ENCODE measurements around the gene DIAPH2. TPM values are rescaled to one million over a fixed set of nuclear protein-coding genes. Genes with fewer than 3 reads are reported as not detected.

Gene DIAPH2
- total RNA-seq, 2 donors from 2014 or later: 39.5 to 53.1 TPM

DNA sequence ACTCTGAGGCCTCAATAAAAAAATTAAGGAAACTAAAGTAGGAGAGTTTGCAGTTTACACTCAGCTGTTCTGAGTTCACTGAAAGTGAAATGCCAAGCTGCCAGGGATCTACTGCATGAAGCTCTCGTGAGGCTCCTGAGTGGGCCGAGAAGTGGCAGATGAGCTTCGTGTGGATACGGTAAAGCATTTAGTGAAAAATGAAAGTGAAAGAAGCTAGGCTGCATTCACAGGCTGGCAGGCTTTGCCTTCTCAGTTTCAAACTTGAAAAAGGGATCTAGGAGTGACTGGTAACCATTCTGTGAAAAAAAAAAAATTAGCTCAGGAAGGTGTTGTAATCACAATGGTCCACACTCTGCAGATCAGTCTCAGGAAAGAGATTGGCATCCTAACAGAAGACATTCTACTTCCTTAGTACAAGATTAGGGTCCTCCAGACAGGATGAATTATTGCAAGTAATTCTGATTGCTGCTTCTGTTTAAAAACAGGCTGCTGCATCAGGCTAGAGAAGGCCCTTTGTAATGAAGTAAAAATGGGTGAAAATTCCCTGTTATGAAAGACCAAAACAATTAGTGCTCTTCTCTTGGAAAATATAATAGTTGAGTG is 879.0 kb downstream of the DIAPH2 start:
- peak; percentile 79 for DNase-seq (ENCODE audit: low spot score)

DNA sequence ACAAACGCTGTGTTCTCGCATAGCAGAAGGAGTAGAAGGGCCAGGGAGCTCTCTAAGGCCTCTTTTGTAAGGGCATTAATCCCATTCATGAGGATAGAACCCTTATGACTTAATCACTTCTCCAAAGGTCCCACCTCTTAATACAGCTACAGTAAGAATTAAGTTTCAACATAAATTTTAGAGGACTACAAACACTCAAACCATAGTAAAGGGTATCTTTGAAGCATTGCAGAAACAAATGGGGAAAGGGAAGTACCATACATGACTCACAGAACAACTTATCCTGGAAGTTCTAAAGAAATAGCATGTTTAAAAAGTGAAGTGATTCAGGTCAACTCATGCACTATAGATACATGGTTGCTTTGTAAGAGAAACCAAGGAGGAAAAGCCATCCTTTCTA is 879.9 kb downstream of the DIAPH2 start:
- intact Hi-C loops (cut with DNase I): no loop called here
- no peak for DNase-seq (ENCODE audit: low spot score)

More for the DNA sequence above, 879.0 kb downstream of the DIAPH2 start:
- intact Hi-C loops (cut with DNase I): no loop called here

DNA sequence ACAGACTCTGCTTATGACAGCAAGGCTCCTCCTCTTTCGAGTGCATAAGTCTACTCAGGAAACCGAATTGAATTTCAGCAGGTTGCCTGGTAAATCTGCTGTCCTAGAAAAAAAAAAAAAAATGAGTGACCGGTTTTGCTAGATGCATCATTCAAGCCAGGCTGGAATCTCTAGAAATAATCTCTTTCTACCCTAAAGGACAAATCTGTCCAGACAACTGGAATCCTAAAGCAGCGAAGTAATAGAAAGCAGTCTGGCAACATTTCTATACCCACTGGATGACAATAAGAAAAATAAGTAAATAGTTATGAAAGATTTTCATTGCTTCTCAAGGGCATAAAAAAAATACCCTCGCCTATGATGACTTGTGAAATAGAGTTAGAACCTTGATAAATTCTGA is 902.5 kb downstream of the DIAPH2 start:
- intact Hi-C loops (cut with DNase I): no loop called here

DNA sequence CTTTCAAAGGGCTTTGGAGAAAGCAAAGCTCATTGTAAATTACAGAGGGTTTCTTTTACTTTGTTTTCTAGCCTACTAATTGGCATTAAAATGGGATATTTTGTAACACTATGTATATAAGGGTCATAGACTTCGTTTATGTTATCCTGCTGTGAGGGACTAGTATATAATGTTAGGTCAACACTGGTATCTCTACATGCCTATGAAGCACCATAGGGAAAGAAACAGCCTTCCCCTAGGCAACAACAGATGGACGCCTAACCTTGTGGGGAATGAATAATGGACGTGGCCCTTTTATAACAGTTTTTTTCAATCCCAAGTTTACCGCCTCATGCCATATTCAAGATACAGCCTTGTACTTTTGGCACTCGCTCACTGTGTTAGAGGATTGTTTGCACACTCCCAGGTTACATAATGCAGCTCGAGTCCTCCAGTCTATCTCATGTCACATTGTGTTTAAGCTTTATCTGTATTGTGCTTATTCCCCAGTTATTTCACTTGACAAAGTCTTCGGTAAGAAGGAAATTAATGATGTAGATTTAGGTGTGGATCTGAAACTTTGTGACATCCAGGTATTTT is 910.1 kb downstream of the DIAPH2 start:
- intact Hi-C loops (cut with DNase I): no loop called here
- no peak for DNase-seq (ENCODE audit: low spot score)

More for the DNA sequence above, 902.5 kb downstream of the DIAPH2 start:
- no peak for DNase-seq (ENCODE audit: low spot score)

DNA sequence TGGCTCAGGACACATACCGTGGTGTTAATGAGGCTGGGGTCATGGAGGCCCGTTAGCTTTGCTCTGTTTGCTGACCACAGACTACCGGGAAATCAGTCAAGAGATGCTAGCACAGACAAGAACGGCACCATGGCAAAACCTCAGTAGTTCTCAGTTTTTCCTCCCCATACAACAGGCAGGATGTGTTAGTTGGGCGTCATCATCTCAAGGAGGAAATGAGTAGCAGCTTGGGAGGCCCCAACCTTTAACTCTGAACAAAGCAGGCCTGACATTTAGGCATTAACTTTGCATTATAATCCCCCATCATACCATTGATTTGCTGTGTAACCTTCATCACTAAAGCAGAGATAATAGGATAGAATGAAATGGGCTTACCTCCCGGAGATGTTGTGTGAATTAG is 913.3 kb downstream of the DIAPH2 start:
- intact Hi-C loops (cut with DNase I): no loop called here

DNA sequence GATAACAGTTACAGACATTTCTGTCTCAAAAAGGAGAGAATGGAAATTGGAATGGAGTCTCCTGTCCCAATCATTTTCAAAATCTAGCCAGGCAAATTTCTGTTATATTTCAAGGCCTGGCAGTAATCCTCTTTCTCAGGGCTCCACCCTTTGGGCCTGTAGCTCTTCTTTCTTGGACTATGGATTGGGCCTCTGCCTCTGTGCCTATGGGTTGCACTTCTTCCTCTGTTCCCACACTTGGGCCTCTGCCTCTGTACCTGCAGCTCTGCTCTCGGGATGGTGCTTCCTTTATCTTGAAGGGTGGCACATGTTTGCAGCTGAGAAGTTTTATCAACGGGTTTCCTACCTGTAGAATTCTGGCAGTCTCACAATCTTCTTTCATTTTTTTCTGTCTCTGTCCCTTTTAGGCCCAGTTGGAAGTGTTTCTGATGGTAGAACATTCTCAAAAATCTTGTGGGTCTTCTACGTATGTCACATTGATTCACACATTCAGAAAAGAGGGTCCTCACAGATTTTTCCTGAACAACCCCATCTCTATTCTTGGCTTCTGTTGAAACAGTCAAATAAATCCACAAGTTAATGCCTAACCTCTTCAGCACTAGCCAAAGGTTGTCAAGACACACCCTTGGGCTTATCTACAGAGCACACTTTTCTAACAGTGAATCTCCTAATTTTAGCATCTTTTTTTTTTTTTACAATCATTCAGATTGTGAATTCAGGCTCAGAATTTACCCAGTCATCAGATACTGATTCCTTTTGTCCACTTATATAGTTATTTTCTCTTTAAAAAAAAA is 918.0 kb downstream of the DIAPH2 start:
- intact Hi-C loops (cut with DNase I): no loop called here
- DNase-seq (ENCODE audit: low spot score): no peak

More for the DNA sequence above, 913.3 kb downstream of the DIAPH2 start:
- no peak for DNase-seq (ENCODE audit: low spot score)

DNA sequence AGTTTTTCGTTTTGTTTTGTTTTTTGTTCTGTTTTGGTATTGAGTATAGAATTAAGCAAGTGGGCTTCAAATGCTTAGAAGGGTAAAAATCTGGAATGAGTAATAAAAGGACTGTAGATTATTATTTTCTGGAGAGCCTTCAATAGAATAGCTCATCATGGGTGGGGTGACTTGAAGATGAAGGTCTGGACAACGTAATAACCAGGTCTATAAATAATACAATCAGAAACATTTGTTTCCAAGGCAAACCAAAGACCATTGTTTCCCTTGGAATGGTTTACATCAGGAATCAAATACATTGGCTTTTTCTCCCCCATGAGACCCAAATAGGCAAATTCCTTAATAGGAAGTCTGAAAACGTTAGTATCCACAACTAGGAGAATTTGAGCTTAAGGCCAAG is 920.6 kb downstream of the DIAPH2 start:
- no peak for DNase-seq (ENCODE audit: low spot score)

DNA sequence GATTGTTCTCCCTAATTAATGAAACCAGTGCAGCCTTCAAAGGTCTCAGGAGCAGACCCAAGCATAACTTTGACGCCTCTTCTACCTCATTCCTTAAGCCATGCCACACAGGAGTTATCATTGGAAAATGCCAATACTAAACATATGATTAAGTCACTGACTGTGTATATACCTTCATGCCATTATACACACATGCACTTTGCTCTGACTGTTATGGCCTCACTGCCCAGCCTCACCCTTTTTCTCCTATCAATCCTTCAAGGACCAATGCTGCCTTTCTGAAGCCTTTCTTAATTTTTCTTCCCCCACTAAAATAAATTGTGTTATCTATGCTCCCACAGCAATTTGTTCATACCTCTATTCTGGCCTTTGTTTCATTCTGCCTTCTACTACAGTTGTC is 924.7 kb downstream of the DIAPH2 start:
- no peak for DNase-seq (ENCODE audit: low spot score)
- intact Hi-C loops (cut with DNase I): no loop called here

More for the DNA sequence above, 920.6 kb downstream of the DIAPH2 start:
- intact Hi-C loops (cut with DNase I): no loop called here

DNA sequence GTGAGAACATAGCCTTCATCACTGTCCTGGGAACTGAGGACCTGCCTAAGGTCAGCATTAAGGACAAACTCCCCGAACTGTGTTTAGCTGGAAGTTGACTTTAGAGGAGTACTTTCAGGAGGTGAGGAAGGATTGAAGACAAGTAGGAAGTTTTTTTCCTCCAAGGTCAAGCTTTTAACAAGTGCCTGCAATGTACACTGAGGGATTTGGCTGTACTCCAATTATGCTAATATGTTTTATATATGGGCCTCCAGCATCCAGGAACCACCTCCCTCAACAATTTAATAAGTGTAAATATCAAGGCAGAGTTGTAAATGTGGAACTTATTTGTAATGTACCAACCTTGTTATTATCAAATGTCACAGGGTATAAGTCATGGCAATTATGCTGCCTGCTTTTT is 925.3 kb downstream of the DIAPH2 start:
- no peak for DNase-seq (ENCODE audit: low spot score)
- intact Hi-C loops (cut with DNase I): no loop called here

DNA sequence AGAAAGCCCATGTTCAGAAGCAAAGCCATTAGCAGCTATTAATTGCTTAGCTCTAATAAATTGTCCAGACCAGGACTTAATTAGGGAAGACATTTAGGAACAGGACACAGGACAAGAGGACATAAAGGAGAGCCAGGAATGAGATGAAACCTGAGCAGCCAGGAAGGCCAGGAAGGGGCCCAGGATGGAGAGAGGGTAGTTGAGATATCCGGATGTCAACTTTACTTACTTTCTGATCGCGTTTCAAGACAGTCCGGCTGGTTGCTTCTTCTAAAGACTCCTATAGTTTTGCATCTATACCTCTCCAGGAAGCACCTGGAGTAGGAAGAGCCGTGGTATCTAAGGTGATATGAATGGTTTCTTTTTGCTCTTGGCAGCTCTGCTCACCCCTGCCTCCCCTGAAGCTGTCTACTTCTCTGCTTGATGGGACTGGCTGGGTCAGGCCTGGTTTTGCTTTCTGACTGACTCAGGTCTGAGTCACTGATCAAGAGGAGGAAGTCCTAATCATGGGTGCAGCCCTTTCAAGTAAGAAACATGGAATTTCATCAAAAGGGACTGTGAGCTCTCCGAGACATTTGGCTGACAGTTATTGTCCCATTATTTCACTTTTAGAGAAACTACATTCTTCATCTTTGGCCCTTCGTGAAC is 932.4 kb downstream of the DIAPH2 start:
- intact Hi-C loops (cut with DNase I): no loop called here
- no peak for DNase-seq (ENCODE audit: low spot score)

DNA sequence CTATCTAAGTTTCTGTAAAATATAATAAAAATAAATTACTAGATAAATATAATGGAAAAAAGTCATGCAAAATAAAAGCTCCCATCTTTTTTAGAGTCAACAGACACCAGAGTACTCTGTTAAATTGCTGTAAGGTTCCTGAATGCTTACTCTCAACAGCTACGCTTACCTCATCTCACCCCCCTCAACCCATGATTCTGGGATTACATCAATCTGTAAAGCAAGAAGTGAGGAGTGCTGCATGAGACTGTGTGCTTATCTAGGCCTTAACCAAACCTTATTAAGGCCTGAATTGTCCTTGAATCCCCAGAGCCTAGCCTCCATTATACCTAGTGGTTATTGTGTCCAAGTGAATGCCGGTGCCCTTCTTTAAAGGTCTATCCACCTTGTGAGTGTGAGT is 934.9 kb downstream of the DIAPH2 start:
- intact Hi-C loops (cut with DNase I): no loop called here
- DNase-seq (ENCODE audit: low spot score): no peak

DNA sequence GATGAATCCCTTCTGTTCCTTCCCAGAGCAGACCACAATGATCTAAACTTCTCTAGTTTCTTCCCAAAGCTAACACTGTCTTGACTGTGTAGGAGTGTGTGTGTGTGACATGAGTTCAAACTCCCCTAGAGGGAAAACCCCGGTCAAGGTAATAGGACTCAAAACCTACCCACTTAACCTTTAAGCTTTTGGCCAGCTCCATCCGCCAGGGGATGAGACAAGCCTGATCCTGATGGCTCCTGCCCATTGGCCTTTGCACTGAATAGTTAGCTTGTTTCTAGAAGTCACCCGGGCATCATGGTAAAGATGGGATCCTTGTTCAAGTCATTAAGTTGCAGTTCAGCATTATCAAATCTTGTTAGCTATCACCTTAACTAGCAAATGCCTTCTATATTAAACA is 937.5 kb downstream of the DIAPH2 start:
- intact Hi-C loops (cut with DNase I): no loop called here
- no peak for DNase-seq (ENCODE audit: low spot score)

DNA sequence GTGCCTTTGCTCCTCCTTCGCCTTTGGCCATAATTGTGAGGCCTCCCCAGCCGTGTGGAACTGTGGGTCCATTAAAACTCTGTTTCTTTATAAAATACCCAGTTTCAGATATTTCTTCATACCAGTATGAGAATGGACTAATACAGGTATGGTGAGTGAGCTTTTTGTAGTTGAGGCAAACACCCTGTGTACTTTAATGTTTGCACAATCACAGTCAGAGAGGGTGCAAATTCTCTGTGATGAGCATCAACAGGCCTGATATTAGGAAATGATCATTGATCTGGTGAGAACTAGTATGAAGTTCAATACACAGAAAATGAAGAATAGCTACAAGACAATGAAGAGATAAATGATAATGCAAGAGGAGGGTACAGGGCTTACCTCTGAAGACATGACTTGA is 943.7 kb downstream of the DIAPH2 start:
- DNase-seq (ENCODE audit: low spot score): no peak
- intact Hi-C loops (cut with DNase I): no loop called here

DNA sequence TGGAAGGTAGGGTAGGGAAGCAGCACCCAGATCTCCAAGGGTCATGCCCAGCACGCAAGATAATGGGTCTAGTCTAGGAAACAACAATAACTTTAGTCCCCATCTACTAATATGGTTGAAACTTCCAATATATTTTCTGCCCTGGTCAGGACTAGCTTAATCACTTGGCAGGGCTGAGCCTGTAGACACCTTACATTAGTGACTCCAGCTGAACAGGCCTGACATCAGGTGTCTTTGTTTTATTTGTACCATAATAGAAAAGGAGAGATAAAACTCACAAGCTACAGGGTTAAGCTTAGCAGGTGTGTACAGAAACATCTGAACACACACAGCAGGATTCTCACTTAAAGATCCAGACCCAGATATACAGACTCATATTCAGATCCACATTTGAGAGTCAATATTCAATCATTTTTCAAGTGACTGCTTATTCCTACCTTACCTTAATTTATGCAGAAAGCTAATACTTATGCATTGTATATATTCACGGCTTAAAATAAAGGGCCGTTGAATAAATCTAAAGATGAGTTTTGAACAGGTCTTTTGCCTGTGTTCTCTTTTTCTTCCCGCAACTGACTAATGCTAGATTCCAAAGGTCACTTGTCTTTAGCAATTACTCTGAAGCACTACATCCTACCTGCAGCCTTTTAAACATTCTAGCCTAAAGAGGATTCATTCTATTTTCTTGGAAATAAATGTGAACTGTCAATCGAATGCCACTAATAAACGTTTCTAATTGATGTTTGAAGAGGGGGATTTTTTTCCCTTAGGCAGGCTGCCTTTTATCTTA is 944.4 kb downstream of the DIAPH2 start:
- no peak for DNase-seq (ENCODE audit: low spot score)

DNA sequence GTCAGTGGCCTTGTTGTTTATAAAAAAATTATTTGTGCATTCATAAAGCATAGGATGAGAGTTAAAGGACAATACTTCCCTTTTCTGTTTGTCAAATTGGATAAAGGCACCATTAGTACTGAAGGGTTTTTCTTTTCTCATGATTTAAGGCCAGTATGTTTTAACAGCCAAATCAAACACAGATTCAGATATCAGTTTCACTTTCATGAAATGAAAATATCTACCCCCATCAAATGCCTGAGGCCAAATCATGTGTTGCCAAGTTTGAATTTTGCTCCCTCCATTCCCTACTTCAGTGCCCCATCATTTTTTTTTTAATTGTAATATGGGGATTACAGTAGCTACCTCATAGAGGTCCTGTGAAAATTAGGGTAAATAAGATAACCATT is 944.9 kb downstream of the DIAPH2 start:
- intact Hi-C loops (cut with DNase I): no loop called here

More for the DNA sequence above, 944.4 kb downstream of the DIAPH2 start:
- intact Hi-C loops (cut with DNase I): no loop called here

DNA sequence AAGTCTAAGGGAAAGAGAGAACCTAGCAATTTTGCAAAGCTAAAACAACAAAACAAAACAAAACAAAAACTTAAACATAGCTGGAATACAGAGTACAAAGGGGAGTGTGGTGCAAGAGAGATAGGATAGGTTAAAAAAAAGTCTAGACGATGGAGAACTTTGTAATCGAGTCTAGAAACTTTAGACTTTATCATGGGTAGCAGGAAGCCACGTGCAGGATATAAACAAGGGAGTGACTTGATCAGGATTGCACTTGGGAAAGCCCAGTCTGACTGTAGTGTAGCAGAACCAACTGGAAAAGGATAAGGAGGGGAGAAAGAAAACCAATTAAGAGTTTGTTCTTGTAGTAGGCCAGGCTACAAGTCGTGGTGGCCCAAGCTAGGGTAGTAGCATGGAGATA is 949.2 kb downstream of the DIAPH2 start:
- DNase-seq (ENCODE audit: low spot score): no peak
- intact Hi-C loops (cut with DNase I): no loop called here

More for the DNA sequence above, 944.9 kb downstream of the DIAPH2 start:
- no peak for DNase-seq (ENCODE audit: low spot score)

DNA sequence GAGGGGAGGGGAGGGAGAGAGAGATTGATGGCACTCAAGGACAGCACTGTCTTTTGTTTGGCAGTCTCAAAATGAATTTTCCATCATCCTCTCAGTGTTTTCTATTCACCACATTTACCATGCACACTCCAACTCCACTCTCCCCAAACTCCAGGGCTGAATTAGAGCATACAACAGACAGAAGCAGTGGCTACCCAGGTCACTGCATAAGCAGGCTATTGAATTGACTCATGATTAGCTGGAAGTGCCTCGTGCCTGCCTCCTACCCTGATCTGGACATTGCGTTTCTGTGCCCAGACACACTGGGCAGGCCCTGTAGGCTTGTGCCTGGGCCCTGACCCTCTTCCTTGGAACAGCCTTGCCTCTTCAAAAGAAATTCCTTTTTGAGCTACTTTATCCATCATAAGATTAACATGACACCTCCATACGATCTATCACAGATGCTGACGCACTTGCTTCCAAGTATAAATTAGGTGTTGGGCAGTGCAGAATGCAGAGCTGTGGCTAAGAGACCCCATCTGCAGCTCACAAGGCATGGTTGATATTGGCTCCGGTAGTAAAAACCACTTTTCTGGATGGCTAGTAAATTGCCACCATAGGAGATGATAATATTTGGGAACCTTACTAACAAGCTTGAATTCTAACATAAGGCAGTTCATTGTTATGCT is 952.0 kb downstream of the DIAPH2 start:
- DNase-seq (ENCODE audit: low spot score): no peak
- intact Hi-C loops (cut with DNase I): no loop called here

DNA sequence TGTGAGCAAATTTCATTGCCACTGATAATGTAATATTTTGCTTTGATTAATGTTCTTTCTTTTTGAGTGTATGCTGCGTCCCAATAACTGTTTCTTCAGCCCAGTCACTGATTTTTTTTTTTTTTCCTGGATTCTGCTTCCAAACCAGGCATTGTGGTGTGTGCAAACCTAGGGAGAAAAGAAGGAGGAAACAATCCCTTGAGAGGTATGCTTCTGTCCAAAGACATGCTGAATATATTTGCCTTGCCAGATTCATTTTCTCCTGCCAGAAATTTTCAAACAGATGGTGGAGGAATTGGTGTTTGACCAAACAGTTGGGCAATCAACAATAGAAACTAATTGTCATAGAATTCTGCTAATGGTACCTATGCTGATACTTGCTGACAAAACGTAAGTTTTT is 952.6 kb downstream of the DIAPH2 start:
- intact Hi-C loops (cut with DNase I): no loop called here
- DNase-seq (ENCODE audit: low spot score): no peak

DNA sequence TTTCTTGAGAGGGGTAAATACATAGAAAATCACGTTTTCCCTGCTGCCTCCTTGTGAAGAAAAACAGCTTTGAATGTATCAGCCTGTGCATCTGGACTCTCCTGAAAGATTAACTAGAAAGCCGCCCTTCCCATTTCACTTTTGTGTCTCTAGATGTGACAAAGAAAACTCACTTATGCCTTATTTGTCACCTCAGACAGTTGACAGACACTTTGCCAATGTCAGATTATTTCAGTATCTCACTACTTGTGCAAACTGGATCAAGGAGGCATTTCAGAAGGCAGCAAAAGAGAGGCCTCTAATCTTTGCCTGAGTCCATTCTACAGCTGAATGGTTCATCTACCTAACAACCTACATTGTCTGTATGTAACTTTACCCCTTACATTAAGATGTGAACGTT is 954.0 kb downstream of the DIAPH2 start:
- intact Hi-C loops (cut with DNase I): no loop called here

More for the DNA sequence above, 954.0 kb downstream of the DIAPH2 start:
- DNase-seq (ENCODE audit: low spot score): no peak

Data from posterior vena cava (tissue), 2 donors.